Activated T-cell treated with anti-CD3 and anti-CD28 coated beads, Interleukin-2, amount 50 U/mL, for 4 hours (primary cell): ENCODE data around the gene KMT2C. TPM values are rescaled to one million over a fixed set of nuclear protein-coding genes. Genes with fewer than 3 reads are reported as not detected.
A peak's percentile ranks its signal among the peaks of the same experiment; 100 is the strongest.
"Not testable (repeated sequence)": the region's sequence is repeated elsewhere in the genome, so short reads cannot be mapped to it uniquely, and the experiment has no call there.

Source experiments
- ATAC-seq, 2 donors: fragments of 200-7000 bp; cut with Tn5 transposase; one replicate each; pipeline ENCODE4 v1.10.0; 2021
- DNase-seq: peaks from one replicate; pipeline ENCODE4 v3.0.0-alpha.2; 2020
- H3K27me3 Mint-ChIP-seq: one replicate; pipeline ENCODE4 v1.8.0; 2021; ENCODE audit warnings: low read depth, mixed read lengths
- H3K36me3 Mint-ChIP-seq: one replicate; pipeline ENCODE4 v1.8.0; 2022; ENCODE audit warnings: mixed read lengths; ENCODE audit not compliant: insufficient read depth
- H3K4me1 Mint-ChIP-seq: one replicate; pipeline ENCODE4 v1.8.0; 2021; ENCODE audit warnings: low read depth, mixed read lengths
- H3K4me3 Mint-ChIP-seq: one replicate; pipeline ENCODE4 v1.8.0; 2021; ENCODE audit warnings: mild to moderate bottlenecking, moderate library complexity, mixed read lengths
- H3K9me3 Mint-ChIP-seq: one replicate; pipeline ENCODE4 v1.8.0; 2021; ENCODE audit warnings: mixed read lengths
- total RNA-seq, 3 donors: library from RNA; stranded (reverse); gene quantifications; one replicate each; pipeline ENCODE4 v1.2.1, GENCODE V29; 2021

KMT2C gene
- total RNA-seq, 3 donors from 2014 or later, result 41.6 to 48.5 (median 41.6) TPM

DNA sequence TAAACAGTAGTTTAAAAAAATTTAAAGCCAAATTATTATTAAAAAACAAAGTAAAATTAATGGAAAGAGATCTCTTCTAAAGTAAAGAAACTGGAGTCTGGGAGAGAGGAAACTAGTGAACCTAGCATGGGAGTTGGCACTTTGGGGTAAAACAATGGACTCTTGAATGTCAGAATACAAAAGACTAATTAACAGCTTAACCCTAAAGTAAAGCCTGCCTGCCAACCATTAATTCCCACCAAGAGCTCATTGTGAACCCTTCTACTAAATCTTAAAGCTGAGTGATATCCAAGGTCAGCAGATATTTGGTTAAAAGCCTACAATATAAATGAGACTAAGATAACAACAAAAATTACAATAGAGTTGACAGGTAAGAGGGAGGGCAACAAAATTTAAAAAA lies 36.5 kb downstream of the KMT2C start:
- H3K36me3 Mint-ChIP-seq, result peaks cover 2% of the 10 kb centered on the region
- no peak overlapping the region for H3K4me3 Mint-ChIP-seq
- DNase-seq (no peak), ATAC-seq (no peak)
- H3K9me3 Mint-ChIP-seq, result no peaks in the 10 kb centered on the region
- H3K4me1 Mint-ChIP-seq, result peaks cover 42% of the 10 kb centered on the region
- H3K27me3 Mint-ChIP-seq, result no peaks in the 10 kb centered on the region

DNA sequence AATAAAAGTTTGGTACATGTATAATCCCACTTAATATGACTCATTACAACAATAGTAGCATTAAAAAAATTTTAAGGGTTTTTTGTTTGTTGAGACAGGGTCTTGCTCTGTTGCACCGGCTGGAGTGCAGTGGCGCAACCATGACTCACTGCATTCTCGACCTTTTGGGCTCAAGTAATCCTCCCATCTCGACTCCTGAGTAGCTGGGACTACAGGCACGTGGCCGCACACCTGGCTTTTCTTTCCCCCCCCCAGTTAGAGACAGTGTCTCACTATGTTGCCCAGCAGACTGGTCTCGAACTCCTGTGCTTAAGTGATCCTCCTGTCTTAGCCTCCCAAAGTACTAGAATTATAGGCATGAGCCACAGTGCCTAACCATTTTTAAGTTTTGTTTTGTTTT lies 40.7 kb downstream of the KMT2C start:
- no peak for DNase-seq
- H3K36me3 Mint-ChIP-seq, result no peaks in the 10 kb centered on the region
- no peaks in the 10 kb centered on the region for H3K9me3 Mint-ChIP-seq
- no peak for ATAC-seq
- no peak overlapping the region for H3K4me3 Mint-ChIP-seq
- peaks cover 62% of the 10 kb centered on the region for H3K4me1 Mint-ChIP-seq
- no peaks in the 10 kb centered on the region for H3K27me3 Mint-ChIP-seq

DNA sequence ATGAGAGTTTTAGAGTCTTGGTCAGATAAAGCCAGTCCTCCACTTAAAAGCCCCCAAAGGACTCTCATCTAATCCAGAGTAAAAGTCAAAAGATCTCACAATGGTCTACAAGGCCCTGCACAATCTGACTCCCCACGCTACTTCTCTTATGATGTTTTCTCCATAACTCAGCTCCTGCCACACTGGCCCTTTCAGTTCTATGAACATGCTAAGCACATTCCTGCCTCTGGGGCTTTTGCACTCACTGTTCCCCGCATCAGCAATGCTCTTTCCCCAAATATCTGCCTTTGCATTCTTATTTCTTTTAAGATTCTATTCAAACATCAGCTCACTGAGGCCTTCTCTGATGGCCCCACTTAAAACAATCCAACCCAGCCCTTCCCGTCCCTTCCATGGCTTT lies 41.6 kb downstream of the KMT2C start:
- peak; percentile 28 to 63 for ATAC-seq
- not testable (repeated sequence) for H3K9me3 Mint-ChIP-seq, H3K27me3 Mint-ChIP-seq, DNase-seq, H3K4me3 Mint-ChIP-seq, H3K36me3 Mint-ChIP-seq
- H3K4me1 Mint-ChIP-seq, result peaks cover 63% of the 10 kb centered on the region

DNA sequence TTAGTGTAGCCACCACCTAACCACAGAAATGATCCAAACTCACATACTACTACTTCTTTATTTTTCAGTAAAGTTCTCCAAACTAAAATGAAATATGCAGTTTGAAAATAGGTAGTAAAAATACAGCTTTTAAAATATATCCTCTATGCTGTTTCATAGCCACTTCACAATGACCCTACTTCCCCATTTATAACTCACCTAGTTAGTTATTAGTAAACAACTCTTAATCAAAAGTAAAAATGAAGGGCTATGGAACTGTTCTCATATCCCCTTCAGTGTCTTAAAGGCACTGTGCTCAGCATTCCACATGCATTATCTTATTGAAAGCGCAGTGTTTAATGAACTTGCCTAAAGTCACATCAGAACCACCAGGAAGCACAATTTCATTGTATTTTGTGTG lies 43.5 kb downstream of the KMT2C start:
- Mint-ChIP-seq H3K4me3 (no peak overlapping the region), H3K27me3 (no peaks in the 10 kb centered on the region), H3K9me3 (no peaks in the 10 kb centered on the region), H3K4me1 (peaks cover 49% of the 10 kb centered on the region), H3K36me3 (peaks cover 2% of the 10 kb centered on the region)
- ATAC-seq (no peak), DNase-seq (no peak)

DNA sequence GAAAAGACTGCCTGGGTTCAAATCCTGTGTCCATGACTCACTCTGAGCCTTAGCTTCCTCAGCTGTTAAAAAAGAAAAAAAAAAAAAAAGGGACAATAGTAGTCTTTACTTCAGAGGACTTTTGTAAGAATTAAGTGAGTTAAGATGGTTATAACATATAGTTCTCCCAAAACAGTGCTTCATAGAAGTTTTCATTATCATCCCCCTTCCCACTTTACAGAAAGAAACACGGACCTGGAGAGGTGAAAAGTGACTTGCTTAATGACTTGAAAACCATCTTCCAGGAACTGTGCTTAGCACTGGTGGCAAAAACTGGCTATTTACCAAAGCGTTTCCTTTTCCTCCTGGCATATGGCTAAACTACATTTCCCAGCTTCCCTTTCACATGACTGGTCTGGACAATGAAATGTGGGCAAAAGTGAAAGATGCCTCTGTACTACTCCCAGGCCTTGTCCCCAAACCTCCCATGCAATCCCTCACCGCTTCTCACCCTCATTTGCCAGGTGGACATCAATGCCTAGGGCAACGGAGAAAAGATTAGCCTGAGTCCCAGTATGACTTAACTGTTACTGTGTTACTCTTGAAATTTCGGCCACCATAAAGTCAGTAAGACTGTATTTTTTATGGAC lies 49.6 kb downstream of the KMT2C start:
- H3K9me3 Mint-ChIP-seq, H3K36me3 Mint-ChIP-seq, DNase-seq, H3K27me3 Mint-ChIP-seq, H3K4me3 Mint-ChIP-seq: not testable (repeated sequence)
- H3K4me1 Mint-ChIP-seq, result peaks cover 19% of the 10 kb centered on the region
- ATAC-seq, result peak in 1 of 2 donors; percentile 41

DNA sequence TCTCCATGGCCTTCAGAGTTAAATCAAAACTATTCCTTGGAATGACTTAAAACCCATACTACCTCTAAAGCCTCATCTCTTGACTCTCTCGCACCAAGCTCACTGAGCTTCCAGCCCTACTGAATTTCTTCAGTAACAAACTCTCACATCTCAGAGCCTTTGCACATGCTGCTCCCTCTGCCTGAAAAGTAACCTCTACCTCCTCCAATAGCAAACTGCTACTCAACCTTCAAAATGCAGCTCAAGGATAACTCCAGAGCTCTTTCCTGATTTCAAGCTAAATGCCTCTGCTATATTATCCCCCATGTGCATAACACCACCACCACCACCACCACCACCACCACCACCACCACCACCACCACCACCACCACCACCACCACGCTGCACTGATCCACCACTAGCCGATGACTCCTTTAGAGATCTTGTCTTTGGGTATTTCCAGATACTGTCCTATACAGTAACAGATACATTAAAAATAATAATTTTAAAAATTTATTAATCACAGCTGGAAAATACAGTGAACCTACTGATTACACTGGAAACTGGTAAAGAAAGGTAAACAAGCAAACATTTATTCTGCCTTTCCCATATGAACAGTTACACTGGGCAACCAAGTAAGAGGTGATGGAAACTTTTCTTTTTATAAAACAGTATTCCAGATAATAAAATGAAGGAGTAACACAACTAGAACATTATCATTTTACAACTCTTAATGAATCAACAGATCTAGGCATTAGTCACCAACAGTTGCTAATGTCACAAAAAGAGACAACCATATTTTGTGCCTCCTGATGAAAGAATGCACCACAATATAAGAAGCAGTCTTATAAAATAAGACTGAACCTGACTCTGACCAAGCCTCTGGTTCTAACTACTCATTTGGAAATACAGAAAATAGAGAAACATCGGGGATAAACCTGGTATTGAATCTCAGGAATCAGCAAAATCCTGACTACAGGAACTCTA lies 51.3 kb downstream of the KMT2C start:
- not testable (repeated sequence) for H3K27me3 Mint-ChIP-seq, H3K9me3 Mint-ChIP-seq, DNase-seq, H3K4me3 Mint-ChIP-seq, H3K36me3 Mint-ChIP-seq
- ATAC-seq, result peak in 1 of 2 donors; percentile 35
- H3K4me1 Mint-ChIP-seq, result peaks cover 16% of the 10 kb centered on the region

DNA sequence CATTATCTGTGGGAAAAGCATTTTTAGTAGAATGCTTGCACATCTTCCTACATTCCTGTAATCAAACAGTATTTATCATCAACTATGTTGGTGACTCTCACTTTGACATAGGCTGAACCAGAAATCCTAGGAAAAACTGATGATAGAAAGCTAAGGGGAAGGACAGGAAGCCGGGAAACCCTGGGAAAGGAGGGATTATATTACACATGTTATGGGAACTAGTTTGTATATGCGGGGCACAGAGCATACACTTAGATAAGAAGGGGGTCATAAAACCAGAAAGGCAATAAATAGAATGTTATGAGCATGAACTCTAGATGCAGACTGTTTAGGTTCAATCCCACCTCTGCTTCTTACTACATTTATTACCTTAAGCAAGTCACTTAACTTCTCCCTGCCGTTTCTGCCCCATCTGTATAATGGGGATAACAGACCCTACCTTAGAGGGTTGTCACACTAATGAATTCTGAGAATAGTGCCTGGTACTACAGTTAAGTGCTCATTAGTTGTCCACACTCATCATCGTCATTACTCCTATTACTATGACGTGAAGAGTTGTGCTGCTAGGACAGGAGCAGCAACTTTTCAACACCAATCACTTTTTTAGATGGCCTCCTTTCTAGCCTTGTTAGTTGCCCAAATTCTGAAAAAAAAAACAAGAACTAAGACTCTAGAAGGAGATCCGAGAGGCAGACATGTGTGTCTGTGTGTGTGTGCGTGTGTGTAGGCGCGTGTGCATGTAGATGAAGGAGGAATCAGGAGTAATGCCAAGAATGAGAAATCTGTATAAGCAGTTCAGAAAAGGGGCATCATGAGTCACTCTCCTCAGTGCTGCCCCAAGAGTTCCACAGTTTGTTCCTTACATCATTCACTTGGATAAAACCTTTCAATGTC lies 52.2 kb downstream of the KMT2C start:
- no peak for DNase-seq
- peak; percentile 32 to 48 for ATAC-seq
- Mint-ChIP-seq H3K36me3 (no peaks in the 10 kb centered on the region), H3K4me3 (no peak overlapping the region), H3K4me1 (peaks cover 26% of the 10 kb centered on the region), H3K9me3 (no peaks in the 10 kb centered on the region), H3K27me3 (no peaks in the 10 kb centered on the region)

DNA sequence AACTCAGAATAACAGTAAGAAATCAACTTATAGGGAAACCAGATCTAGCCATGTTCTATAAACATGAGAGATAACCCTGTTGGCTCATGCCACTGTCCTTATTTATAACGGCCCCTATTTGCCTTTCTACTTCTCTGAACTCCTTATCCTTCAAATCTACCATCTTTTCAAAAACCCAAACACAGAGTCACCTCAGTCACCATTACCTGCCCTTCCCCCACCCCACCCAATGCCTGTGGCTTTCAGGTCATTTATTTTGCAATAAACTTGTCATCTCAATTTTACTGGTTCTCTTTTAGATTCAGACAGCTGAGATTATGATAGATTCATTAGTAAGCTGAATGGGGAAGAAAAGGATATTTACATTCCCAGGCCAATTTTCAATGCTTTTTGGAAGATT lies 53.6 kb downstream of the KMT2C start:
- DNase-seq, result no peak
- Mint-ChIP-seq H3K36me3 (peaks cover 2% of the 10 kb centered on the region), H3K27me3 (no peaks in the 10 kb centered on the region), H3K4me1 (peaks cover 33% of the 10 kb centered on the region), H3K9me3 (no peaks in the 10 kb centered on the region), H3K4me3 (no peak overlapping the region)
- no peak for ATAC-seq

DNA sequence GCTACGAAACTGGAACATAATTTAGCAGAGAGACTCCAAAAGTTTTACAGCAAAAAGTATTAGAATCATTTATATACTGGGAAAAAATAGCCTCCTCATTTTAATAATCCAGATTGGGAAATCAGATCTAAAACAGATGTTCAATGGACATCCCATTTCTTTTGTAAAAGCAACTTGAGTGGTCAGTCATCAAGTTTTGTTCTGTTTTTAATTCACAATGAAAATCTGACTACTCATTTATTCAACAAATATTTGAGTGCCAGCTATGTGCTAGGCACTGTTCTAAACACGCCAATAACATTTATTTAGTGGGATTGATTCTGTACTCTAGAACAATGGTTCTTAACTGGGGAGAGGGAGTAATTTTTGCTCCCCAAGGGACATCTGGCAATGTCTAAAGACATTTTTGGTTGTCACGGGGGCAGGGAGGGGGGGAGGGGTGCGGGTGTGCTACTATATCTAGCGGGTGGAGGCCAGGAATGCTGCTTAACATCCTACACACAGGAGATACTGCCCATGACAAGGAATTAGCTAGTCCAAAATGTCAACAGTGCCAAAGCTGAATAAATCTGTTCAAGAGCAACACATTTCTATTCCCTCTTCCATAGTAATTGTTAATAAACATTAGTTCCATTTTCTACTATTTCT lies 54.7 kb downstream of the KMT2C start:
- not testable (repeated sequence) for H3K4me3 Mint-ChIP-seq, H3K36me3 Mint-ChIP-seq, H3K27me3 Mint-ChIP-seq, ATAC-seq, DNase-seq, H3K9me3 Mint-ChIP-seq
- H3K4me1 Mint-ChIP-seq, result peaks cover 37% of the 10 kb centered on the region

DNA sequence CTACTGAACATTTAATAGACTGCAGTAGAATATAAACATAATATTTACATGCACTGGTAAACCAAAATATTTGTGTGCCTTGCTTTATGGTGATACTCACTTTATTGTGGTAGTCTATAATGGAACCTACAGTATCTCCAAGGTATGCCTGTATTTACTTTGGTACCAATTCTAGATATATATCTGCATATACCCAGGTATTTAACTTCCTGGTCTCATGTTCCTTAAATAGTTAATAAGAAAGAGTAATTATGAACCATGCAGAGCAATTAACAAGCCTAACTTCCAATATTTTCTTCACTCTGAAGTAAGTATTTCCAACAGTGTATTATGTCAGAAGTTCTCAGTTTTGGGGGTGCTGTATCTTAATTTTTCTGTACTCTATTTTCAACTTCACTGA lies 57.3 kb downstream of the KMT2C start:
- not testable (repeated sequence) for ATAC-seq, H3K27me3 Mint-ChIP-seq, H3K36me3 Mint-ChIP-seq, H3K4me3 Mint-ChIP-seq, H3K9me3 Mint-ChIP-seq, DNase-seq
- peaks cover 37% of the 10 kb centered on the region for H3K4me1 Mint-ChIP-seq

DNA sequence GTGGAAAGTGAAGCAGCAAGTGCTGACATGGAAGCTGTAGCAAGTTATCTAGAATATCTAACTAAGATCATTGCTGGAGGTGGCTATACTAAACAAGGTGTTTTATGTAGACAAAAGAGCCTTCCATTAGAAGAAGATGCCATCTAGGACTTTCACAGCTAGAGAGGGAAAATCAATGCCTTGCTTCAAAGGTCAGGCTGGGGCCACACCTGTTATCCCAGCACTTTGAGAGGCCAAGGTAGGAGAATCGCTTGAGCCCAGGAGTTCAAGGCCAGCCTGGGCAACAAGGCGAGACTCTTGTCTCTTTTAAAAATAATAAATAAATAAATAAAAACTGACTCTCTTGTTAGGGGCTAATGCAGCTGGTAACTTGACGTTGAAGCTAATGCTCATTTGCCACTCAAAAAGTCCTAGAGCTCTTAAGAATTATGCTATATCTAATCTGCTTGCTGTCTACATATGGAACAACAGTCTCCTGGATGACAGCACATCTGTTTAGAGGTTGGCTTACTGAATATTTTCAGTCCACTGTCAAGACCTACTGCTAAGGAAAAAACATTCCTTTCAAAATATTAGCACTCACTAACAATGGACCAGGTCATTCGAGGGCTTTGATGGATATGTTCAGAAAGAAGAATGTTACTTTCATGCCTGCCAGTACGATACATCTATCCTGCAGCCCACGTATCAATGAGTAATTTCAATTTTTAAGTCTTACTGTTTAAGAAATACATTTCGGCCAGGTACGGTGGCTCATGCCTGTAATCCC lies 58.9 kb downstream of the KMT2C start:
- H3K9me3 Mint-ChIP-seq, result peaks cover 12% of the 10 kb centered on the region
- DNase-seq, H3K36me3 Mint-ChIP-seq, H3K4me3 Mint-ChIP-seq, H3K27me3 Mint-ChIP-seq, ATAC-seq: not testable (repeated sequence)
- H3K4me1 Mint-ChIP-seq, result peaks cover 47% of the 10 kb centered on the region

DNA sequence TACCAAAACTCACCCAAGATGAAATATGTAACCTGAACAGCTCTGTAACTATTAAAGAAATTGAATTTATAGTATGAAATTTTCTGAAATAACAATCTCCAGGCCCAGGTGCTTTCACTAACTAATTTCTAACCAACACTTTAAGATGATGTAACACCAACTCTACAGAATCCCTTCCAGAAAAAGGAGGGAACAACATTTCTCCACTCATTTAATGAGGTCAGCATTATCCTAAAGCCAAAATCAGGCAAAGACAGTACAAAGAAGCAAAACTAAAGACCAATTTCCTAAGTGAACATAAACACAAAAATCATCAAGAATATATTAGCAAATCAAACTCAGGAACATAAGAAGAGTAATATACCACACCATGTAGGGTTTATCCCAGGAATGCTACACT lies 65.5 kb downstream of the KMT2C start:
- Mint-ChIP-seq H3K36me3 (peaks cover 25% of the 10 kb centered on the region), H3K27me3 (no peaks in the 10 kb centered on the region), H3K4me3 (no peak overlapping the region), H3K4me1 (peaks cover 60% of the 10 kb centered on the region), H3K9me3 (peaks cover 26% of the 10 kb centered on the region)
- ATAC-seq (no peak), DNase-seq (no peak)

DNA sequence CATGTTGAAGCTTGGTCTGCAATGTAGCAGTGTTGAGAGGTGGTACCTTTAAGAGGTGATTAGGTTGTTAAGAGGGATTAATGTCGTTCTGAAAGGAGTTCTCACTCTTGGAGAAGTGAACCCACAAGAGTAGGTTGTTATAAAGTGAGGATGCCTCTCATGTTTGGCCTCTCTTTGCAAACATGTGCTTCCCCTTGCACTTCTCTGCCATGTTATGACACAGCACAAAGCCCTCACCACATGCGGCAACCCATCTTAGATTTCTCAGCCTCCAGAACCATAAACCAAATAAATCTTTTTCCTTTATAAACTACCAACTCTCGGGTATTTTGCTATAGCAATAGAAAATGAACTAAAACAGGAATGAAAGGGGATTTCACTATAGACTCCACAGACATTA lies 66.3 kb downstream of the KMT2C start:
- Mint-ChIP-seq H3K27me3 (no peaks in the 10 kb centered on the region), H3K4me3 (no peak overlapping the region), H3K4me1 (peaks cover 65% of the 10 kb centered on the region), H3K9me3 (peaks cover 26% of the 10 kb centered on the region), H3K36me3 (peaks cover 25% of the 10 kb centered on the region)
- ATAC-seq (no peak), DNase-seq (no peak)
